CMK (cell line): ENCODE results near the gene EDEM3.
"Not testable (repeated sequence)": the region's sequence is repeated elsewhere in the genome, so short reads cannot be mapped to it uniquely, and the experiment has no call there.

Experiments
- DNase-seq: peaks from one replicate; pipeline ENCODE4 v3.0.0-alpha.2; 2010; ENCODE audit warnings: low read depth

Gene EDEM3

GRCh38 chr1:184768467-184768866 lies 13.8 kb upstream of the EDEM3 start:
- DNase-seq = no peak

- no peak for DNase-seq
Measured at GRCh38 chr1:184767591-184767990, 12.9 kb upstream of the EDEM3 start.

DNA sequence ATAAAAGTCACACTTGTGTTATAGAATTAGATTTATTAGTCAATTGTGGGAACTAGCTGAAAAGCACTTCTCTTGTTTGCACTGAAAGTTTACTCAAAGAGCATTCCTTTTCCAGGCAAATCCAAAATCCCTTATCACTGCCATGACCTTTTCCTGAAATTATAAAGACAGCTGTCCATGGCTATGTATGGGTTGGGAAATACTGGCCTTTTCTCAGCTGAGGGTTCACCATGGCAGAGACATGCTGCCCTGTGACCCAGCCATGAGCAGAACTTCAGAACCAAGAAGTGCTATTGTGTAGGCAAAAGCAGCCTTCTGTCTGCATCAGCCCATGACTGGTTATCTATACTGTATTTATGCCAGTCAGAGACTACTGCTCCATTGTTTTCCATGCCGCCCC lies 9.8 kb upstream of the EDEM3 start:
- no peak for DNase-seq

DNA sequence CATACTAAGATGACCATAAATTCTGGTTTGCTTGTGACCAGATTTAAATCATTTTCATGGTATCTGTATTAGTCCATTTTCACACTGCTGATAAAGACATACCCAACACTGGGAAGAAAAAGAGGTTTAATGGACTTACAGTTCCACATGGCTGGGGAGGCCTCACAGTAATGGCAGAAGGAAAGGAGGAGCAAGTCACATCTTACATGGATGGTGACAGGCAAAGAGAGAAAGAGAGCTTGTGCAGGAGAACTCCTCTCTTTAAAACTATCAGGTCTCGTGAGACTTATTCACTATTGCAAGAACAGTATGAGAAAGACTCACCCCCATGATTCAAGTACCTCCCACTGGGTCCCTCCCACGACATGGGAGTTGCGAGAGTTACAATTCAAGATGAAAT lies 8.9 kb upstream of the EDEM3 start:
- DNase-seq = not testable (repeated sequence)

GRCh38 chr1:184761969-184762485 lies 7.4 kb upstream of the EDEM3 start:
- no peak for DNase-seq

DNA sequence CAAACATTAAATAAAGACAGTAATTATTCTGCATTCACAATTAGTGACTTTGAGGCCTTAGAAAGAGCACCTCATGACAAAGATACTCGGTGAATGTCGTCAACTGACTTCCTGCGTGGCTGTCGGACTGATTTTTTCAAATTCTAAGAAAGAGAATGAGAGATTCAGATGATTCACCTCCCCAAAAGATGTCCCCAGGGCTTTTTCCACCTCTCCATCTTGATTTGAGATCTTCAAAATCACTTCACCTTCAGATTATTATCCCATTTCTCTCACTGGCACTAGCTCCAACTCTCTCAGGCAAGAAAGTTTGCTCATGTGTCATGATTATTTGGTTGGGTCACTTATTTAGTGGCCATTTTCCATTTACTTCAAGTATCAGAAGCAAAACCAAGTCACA lies 5.0 kb upstream of the EDEM3 start:
- no peak for DNase-seq

DNA sequence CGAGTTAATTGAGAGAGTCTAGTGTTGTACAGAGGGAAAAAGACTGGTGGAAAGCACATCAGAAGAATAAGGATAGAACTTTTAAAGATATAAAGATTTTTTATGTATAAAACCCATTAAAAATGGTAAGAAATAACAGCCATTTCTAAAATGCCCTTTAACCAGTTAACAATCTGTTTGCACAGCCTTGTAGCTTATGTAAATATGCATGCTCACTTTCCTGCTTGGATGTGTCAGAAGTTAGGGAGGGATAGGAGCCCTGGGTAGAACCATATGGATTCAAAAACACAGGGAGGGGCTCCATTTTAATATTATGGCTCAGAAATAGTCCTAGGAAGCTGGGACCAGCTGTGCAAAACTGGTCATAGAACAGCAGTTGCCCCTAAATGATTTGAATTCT lies 4.5 kb upstream of the EDEM3 start:
- no peak for DNase-seq

GRCh38 chr1:184757891-184758290 lies 3.2 kb upstream of the EDEM3 start:
- DNase-seq = no peak

GRCh38 chr1:184757406-184757805 lies 2.7 kb upstream of the EDEM3 start:
- no peak for DNase-seq

- DNase-seq = no peak
Measured at GRCh38 chr1:184755226-184756065, 788 bp upstream of the EDEM3 start.

DNA sequence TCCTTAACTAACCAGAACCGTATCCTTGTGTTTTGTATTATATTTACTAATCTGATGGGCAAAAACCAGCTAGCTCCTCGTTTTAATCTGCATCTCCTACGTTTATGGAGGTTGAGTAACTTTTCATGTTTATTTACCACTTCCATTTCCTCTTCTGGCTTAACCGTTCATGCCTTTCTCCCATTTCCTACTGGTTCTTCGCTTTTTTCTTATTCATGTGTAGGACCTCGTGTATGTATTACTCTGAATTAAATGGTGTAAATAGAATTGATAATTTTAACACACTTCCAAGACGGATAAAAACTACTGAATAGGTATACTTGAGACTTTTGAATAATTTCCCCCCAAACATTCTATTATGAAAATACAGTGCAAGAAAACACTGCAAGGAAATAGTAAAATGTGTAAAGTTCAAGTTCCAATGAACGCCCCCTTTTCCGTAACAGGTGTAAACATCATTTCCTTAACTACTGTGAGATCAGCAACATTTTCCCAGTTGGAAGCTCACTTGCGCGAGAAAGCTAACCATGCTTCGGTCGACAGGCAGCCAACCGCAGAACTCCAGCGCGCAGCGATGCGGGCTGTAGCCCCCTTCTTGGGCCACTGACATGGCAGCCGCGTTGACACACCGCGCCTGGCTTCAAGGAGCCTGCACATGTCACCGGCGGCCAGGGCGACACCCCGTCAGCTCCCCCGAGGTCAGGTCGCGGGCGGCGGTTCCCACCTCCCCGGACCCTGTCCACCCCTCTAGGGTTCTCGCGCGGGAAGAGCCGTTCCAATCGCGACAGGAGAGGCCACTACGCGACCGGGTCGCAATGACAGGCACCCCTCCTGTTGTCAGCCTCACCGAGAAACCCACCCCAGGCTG lies 816 bp downstream of the EDEM3 start:
- DNase-seq = peak; percentile 36

DNA sequence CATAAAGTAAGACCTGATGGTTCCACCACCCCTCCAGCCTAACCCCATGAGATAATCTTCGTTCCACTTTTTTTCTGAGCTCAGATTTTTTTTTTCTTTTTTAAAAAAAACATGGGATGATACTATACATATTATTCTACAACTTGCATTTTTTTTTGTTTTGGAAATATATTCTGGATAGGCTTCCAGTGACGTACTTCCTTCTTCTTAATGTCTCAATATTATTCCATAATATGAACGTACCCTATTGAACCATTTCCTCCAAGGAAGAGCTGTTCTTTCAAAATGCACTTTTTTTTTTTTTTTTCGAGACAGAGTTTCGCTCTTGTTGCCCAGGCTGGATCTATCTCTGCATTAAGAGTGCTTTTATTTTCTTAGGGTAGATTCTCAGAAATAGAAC lies 1.5 kb downstream of the EDEM3 start:
- DNase-seq = no peak

GRCh38 chr1:184752656-184753055 lies 2.0 kb downstream of the EDEM3 start:
- DNase-seq = no peak

DNA sequence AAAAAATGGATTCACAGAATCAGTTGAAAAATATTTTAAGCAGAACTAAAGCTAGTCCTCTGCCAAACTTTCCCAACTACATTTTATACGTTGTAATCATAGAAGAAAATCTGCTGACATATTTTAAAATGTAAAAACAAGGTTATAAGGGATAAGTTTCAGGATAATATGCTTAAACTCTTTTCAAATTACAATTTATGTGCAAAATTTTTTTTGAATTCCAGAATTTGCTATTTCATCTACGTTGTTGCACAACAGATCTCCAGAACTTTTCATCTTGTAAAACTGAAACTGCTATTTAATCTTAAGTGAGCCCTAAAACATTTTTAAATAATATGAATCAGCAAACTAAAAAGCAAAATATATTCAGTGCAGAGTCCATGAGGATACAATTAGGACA lies 5.9 kb downstream of the EDEM3 start:
- no peak for DNase-seq

DNA sequence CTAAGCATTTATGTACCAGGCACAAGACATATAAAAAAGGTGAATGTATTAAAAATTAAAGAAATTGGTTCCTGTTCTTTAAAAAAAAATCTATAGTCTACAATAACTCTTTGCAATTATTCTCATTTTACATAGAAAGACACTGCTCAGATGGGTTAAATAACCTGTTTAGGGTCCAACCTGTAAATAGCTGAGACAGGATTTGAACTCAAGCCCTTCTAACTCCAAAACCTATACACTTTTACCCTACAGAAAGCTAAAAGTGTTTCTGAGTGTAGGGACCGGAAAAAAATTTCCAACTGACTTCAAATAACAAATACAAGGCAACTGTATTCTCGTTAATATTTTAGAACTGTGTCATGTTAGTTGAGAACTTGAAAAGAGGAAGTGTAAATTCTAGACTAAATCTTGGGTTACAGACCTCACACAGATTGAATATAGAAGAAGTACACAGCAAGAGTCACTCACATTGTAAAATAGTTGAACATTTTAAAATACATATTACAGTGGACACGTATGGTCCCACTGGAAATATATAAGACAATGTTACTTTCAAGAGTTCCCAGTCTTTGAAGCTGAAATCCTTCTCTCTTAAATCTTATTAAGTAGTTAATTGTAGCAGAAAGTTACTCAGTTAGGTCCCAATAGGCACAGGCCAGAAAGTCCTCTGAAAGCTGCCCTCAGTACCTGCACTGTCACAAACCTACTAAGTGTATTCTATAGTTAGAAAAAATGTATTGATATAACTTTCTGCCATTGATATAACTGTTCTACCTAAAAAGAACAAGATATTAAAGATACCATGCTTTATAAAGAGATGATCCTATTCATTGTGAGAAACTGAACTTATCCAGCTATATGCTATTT lies 7.3 kb downstream of the EDEM3 start:
- no peak for DNase-seq

DNA sequence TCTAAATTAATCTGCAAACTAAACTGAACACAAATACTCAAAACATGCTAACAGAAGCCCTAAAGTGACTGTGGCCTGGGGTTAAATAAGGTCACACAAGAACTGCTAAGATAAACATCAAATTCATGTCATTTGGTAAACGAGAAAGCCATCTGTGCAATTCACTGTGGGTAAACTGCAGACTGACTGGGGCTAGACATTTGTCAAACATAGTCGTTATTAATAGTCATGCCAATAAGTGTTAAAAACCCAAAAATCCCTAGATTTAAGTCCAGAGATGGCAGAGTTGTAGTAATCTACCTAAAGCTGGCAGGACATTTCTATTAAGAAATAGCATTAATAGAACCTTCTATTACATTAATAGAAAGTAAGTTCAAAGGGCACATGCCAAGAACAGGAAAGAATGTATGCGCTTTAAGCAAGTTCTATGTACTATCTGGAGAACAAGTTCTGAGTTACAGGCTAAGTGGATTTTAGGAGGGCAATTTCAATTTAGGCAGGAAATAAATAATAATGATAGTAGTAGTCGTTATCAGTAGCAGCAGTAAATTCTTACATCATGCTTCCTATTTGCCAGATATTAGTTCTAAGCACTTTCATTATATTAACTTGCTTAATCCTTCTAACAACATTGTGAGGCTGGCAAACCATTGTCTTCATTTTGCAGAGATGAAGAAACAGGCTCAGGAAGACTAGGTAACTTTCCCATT lies 8.6 kb downstream of the EDEM3 start:
- DNase-seq = no peak

DNA sequence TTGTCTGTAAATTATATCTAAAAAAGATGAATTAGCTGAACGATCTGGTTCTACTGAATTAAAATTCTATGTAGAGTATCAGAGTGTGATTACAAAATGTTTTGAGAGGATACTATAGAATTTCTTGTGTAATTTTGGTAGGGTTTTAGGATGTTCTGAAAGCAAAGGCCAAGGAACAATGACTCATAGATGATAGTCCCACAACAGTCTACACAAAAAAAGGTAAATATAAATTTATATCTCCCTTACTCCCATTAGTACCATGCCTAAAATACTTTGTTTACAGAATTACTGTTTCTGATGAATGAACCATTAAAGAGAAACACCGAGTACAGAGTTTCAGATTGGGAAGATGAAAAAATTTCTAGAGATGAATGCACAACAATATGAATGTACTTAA lies 9.5 kb downstream of the EDEM3 start:
- DNase-seq = no peak

- DNase-seq = no peak
Measured at GRCh38 chr1:184743062-184743756, 11.4 kb downstream of the EDEM3 start.

DNA sequence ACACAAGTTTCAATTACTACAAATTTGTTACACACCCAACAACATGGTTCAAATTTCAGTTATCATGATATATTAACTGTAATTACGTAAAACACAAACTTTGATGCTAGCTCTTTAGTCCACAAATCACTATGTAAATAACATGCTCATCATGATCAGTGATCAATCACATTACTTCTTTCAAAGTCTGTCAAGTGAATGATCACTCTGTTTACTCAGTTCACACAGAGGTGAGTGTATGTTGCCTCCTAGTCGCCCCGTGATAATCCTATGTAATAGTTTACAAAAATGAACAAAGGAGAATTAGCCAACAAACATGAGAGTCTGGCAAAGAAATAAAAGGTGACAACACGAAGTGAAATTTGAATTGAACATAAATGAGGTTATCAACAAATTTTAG lies 14.3 kb downstream of the EDEM3 start:
- no peak for DNase-seq

DNA sequence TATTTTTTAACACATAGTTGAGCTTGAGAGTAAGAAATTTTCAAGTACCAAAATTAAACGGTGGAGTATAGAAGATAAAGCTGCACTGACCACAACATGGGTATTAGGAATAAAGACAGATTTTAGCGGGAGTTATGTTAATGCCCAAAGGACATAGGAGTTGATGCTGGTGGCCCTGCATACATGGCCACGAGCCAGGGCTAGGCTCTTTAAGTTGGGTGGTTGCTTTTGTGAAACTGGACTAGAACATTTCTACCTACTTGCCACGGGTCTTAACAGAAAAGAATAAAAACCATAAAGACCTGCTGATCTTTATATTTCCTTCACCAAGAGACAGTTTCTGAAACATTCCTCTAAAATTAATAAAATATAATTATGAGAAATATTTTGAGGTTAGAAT lies 14.9 kb downstream of the EDEM3 start:
- DNase-seq = no peak

DNA sequence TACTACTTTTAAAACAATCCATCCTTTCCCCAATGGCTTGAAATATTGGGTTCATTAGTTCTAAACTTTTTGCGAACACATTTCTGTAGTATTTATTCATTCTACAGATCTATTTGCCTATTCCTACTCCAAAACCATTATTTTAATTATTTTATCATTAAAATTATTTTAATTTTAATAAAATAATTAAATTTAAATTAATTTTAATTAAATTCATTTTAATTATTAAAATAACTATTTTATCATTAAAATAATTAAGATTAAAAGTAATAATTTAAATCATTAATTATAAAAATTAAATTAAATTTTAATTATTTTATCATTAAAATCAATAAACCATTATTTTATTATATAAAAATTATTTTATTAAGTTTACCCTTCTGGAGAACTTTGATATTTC lies 15.6 kb downstream of the EDEM3 start:
- DNase-seq = no peak
